Measurements from ENCODE around the gene ICAM1. TPM values are rescaled to one million over a fixed set of nuclear protein-coding genes. Genes with fewer than 3 reads are reported as not detected.

Gene ICAM1
- total and polyA plus RNA-seq, 2 of the 8 experiments (the other 6 are each of a cell fraction or from before 2014, with no cell fraction given) = 4.0 to 9.4 TPM

DNA sequence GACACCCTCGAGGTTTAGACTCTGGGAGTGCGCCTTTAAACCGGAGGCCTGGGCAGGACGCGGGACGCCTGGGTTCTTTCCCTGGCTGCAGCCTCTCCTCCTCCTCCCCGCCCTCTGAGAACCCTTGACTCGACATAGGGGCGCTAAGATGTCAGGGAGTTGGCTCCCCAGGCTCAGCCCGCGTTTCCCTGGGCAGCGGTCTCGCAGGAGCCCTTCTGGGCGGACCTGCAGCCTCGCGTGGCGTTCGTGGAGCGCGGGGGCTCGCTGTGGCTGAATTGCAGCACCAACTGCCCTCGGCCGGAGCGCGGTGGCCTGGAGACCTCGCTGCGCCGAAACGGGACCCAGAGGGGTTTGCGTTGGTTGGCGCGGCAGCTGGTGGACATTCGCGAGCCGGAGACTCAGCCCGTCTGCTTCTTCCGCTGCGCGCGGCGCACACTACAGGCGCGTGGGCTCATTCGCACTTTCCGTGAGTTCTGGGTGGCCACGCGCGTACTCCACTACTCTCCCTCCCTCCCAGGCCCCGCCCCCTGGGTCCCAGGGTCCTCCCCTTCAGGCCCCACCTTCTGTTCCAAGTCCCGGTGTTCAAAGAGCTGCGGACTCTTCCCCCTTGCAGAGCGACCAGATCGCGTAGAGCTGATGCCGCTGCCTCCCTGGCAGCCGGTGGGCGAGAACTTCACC, 20.1 kb downstream of the ICAM1 start (continued):
- TF ChIP-seq TCF12 (IDR thresholded peaks at IDR 0.05; ENCODE audit: low read depth, low read length) = no peak
- no peak for TF ChIP-seq JUND (IDR thresholded peaks at IDR 0.05; ENCODE audit: low read length)
- TF ChIP-seq POLR2A (IDR thresholded peaks at IDR 0.05; ENCODE audit: control extremely low read depth in 1 of 2, low read depth in 2 of 2, low read length in 2 of 2) = no peak
- TF ChIP-seq KDM5A (IDR thresholded peaks at IDR 0.05; ENCODE audit: low read length) = no peak
- no peak for TF ChIP-seq BACH1 (IDR thresholded peaks at IDR 0.05; ENCODE audit: low read length)
- no peak for TF ChIP-seq RFX5 (IDR thresholded peaks at IDR 0.05; ENCODE audit: borderline replicate concordance, low read depth, low read length)
- no peak for TF ChIP-seq GABPA (IDR thresholded peaks at IDR 0.05; ENCODE audit: borderline replicate concordance, insufficient read depth, low read length)
- TF ChIP-seq, protein P1, sequence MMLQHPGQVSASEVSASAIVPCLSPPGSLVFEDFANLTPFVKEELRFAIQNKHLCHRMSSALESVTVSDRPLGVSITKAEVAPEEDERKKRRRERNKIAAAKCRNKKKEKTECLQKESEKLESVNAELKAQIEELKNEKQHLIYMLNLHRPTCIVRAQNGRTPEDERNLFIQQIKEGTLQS (IDR thresholded peaks at IDR 0.05; ENCODE audit: insufficient read depth, low read depth, low read length) = no peak
- no peak for TF ChIP-seq SP4 (IDR thresholded peaks at IDR 0.05; ENCODE audit: low read length)
- no peak for TF ChIP-seq TBP (IDR thresholded peaks at IDR 0.05; ENCODE audit: low read depth, low read length)
- TF ChIP-seq, protein P2, sequence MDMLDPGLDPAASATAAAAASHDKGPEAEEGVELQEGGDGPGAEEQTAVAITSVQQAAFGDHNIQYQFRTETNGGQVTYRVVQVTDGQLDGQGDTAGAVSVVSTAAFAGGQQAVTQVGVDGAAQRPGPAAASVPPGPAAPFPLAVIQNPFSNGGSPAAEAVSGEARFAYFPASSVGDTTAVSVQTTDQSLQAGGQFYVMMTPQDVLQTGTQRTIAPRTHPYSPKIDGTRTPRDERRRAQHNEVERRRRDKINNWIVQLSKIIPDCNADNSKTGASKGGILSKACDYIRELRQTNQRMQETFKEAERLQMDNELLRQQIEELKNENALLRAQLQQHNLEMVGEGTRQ (IDR thresholded peaks at IDR 0.05; ENCODE audit: low read length) = no peak
- TF ChIP-seq, protein P3, sequence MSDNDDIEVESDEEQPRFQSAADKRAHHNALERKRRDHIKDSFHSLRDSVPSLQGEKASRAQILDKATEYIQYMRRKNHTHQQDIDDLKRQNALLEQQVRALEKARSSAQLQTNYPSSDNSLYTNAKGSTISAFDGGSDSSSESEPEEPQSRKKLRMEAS (IDR thresholded peaks at IDR 0.05) = peak; percentile 16; the same call in 1 of the 2 replicates
- no peak for TF ChIP-seq YY1 (IDR thresholded peaks at IDR 0.05; ENCODE audit: low read depth, low read length)
- peak; percentile 83; the same call in 1 of the 2 replicates for TF ChIP-seq SUZ12 (IDR thresholded peaks at IDR 0.05; ENCODE audit: low read length)
- TF ChIP-seq, protein P4, sequence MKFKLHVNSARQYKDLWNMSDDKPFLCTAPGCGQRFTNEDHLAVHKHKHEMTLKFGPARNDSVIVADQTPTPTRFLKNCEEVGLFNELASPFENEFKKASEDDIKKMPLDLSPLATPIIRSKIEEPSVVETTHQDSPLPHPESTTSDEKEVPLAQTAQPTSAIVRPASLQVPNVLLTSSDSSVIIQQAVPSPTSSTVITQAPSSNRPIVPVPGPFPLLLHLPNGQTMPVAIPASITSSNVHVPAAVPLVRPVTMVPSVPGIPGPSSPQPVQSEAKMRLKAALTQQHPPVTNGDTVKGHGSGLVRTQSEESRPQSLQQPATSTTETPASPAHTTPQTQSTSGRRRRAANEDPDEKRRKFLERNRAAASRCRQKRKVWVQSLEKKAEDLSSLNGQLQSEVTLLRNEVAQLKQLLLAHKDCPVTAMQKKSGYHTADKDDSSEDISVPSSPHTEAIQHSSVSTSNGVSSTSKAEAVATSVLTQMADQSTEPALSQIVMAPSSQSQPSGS (IDR thresholded peaks at IDR 0.05; ENCODE audit: low read length) = no peak
- no peak for TF ChIP-seq POLR2AphosphoS5 (IDR thresholded peaks at IDR 0.05; ENCODE audit: low read depth, low read length)
- TF ChIP-seq BCL11A (IDR thresholded peaks at IDR 0.05; ENCODE audit: low read depth in 2 of 2, low read length in 2 of 2) = no peak
- no peak for TF ChIP-seq SRF (IDR thresholded peaks at IDR 0.05; ENCODE audit: low read depth, low read length)
- TF ChIP-seq SIN3A (conservative IDR thresholded peaks at IDR 0.05 in 1 of 2, IDR thresholded peaks at IDR 0.05 in 1 of 2; ENCODE audit: low read depth in 1 of 2, low read length in 2 of 2) = no peak
- no peak for TF ChIP-seq JUN (IDR thresholded peaks at IDR 0.05; ENCODE audit: low read depth, low read length)
- no peak for TF ChIP-seq RXRA (IDR thresholded peaks at IDR 0.05; ENCODE audit: insufficient read depth, low read depth, low read length)
- no peak for TF ChIP-seq POU5F1 (IDR thresholded peaks at IDR 0.05; ENCODE audit: low read depth, low read length)

All from H1 (cell line).